SHP77 (cell line): ENCODE measurements around the gene KPNA3.

Source experiments
- DNase-seq, 2 experiments: peaks; one replicate each; lab custom pipeline; 2025; lab: John Stamatoyannopoulos, UW

Gene KPNA3

GRCh38 chr13:49678191-49678914 is 114.1 kb downstream of the KPNA3 start:
- no peak for DNase-seq

GRCh38 chr13:49676581-49677298 is 115.7 kb downstream of the KPNA3 start:
- no peak for DNase-seq

- no peak for DNase-seq
Measured at GRCh38 chr13:49670828-49671227, 121.7 kb downstream of the KPNA3 start.

- DNase-seq, result peak; percentile 45 to 64
Measured at GRCh38 chr13:49669735-49670309, 122.7 kb downstream of the KPNA3 start.

- DNase-seq, result no peak
Measured at GRCh38 chr13:49667773-49668172, 124.7 kb downstream of the KPNA3 start.

- DNase-seq, result no peak
Measured at GRCh38 chr13:49664606-49665005, 127.9 kb downstream of the KPNA3 start.

GRCh38 chr13:49657241-49657641 is 135.2 kb downstream of the KPNA3 start:
- DNase-seq, result no peak

GRCh38 chr13:49655906-49656305 is 136.6 kb downstream of the KPNA3 start:
- no peak for DNase-seq

- DNase-seq, result no peak
Measured at GRCh38 chr13:49654011-49654410, 138.5 kb downstream of the KPNA3 start.

- no peak for DNase-seq
Measured at GRCh38 chr13:49653478-49653877, 139.0 kb downstream of the KPNA3 start.

GRCh38 chr13:49652355-49653305 is 139.9 kb downstream of the KPNA3 start:
- peak; percentile 74 to 82 for DNase-seq

GRCh38 chr13:49651570-49652354 is 140.7 kb downstream of the KPNA3 start:
- no peak for DNase-seq

- DNase-seq, result no peak
Measured at GRCh38 chr13:49649963-49650312, 142.5 kb downstream of the KPNA3 start.
